Measurements from ENCODE around the gene CCDC93.

DNA sequence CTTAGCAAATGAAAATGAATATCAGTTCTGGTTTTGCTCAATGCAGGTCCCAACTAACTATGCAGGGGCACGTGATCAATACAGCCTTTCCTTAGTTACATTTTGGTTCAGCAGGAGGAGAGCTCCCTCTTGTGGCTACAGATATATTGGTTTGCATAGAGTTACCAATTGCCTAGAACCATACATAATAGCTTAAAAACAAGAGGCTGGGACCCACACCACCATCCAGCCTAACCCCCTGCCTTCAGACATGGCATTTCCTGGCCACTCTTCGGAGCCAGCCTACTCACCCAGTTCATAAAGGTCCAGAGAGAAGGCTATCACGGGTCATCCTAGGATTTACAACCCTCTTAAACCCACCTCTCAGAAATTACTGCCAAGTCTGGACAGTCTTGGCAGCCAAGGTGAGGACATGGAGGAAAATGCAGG lies 10.5 kb downstream of the CCDC93 start:
- no peak for TF ChIP-seq POLR2A (IDR thresholded peaks at IDR 0.05; ENCODE audit: low read depth, low read length)
- no peak for TF ChIP-seq TAF1 (IDR thresholded peaks at IDR 0.05; ENCODE audit: borderline replicate concordance, low read depth, low read length)
